Brain pericyte (primary cell): ENCODE data around the gene IQSEC1.

Experiments used
- DNase-seq: peaks from one replicate; pipeline ENCODE4 v3.0.0-alpha.2; 2012; ENCODE audit warnings: low read depth, low spot score

The IQSEC1 gene

GRCh38 chr3:13002398-13003124, 70.7 kb downstream of the IQSEC1 start:
- DNase-seq = no peak

DNA sequence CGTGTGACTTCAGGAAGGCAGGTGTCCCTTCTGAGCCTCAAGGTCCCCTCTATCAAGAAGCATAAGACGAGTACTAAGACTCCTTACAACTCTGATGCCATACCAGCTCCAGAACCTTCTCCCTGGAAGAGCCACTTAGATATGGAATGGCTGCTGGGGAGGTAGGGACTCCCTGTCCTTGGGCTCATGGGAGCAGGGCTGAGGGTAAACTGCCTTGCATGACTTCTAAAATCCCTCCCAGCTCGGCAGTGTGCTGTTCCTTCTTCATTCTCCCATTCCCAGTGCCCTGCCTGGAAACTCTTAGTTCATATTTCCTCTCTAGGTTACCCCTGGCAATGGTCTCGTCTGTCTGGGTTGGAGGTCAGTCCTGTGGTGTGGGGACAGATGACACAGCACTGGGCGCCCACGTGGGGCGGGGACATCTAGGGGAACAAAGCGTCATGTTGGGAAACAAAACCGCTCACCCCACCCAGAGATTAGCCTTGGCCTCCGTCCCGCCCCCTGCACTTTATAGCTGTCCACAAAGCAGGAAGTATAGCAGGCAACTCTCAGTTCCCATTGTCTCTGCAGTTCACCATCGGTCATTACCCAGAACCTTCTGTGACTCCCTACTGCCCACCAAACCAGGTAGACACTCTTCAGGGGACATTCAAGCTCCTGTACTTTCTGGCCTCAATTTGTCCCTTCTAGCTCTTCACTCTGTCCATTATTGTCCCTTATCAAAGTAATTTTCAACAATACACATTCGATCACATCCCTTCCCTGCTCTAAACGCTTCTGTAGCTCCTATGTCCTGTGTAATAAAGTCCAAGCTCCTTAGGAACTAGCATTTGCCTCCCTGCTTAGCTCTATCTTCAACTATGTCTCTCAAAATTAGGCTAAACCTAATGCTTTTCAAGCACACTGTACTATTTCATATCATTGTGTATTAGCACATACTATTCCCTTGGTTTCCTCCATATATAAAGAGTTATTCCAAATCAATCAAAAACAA, 73.8 kb downstream of the IQSEC1 start:
- no peak for DNase-seq

GRCh38 chr3:12998648-12999047, 74.6 kb downstream of the IQSEC1 start:
- no peak for DNase-seq

- no peak for DNase-seq
Measured at GRCh38 chr3:12997387-12997786, 75.8 kb downstream of the IQSEC1 start.

- DNase-seq = no peak
Measured at GRCh38 chr3:12996181-12996506, 77.1 kb downstream of the IQSEC1 start.

- no peak for DNase-seq
Measured at GRCh38 chr3:12995389-12996180, 77.6 kb downstream of the IQSEC1 start.

GRCh38 chr3:12994607-12995388, 78.4 kb downstream of the IQSEC1 start:
- DNase-seq = no peak

- DNase-seq = no peak
Measured at GRCh38 chr3:12994357-12994606, 78.9 kb downstream of the IQSEC1 start.

- no peak for DNase-seq
Measured at GRCh38 chr3:12993517-12994356, 79.5 kb downstream of the IQSEC1 start.

- DNase-seq = no peak
Measured at GRCh38 chr3:12992629-12993516, 80.4 kb downstream of the IQSEC1 start.

- DNase-seq = no peak
Measured at GRCh38 chr3:12991861-12992281, 81.4 kb downstream of the IQSEC1 start.

GRCh38 chr3:12991481-12991837, 81.8 kb downstream of the IQSEC1 start:
- no peak for DNase-seq

DNA sequence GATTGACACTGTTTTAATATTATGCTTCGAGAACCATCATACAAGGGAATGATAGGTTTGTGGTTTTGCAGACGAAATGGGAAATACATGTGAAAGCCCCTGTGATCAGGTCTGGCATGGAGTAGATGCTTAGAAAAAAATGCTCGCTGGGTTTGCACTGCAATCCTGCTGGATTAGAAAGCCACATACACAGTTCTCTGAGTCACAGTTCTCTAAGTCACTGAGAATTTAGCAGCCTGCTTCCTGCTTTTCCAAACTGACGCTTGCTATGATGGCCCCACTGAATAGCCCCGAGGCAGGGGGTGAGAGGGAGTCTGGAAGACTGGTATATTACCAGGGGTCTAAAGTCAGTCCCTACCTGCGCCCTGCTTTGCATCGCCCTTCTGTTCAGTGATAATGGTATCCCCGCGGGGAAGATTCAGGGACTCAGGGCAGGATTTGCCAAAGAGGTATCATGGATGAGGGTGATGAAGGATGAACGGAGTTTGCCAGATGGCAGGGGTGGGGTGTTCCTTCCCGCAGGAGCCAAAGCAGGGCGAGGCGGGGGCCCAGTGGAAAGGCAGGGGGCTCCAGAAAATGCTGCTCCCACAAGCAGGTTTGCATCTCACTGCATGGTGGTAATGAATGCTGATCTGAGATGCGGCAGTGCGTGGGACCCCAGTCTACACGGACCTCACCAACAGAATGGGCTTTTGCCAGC, 82.3 kb downstream of the IQSEC1 start:
- no peak for DNase-seq

- no peak for DNase-seq
Measured at GRCh38 chr3:12990306-12990705, 82.9 kb downstream of the IQSEC1 start.

GRCh38 chr3:12988728-12989454, 84.3 kb downstream of the IQSEC1 start:
- no peak for DNase-seq

DNA sequence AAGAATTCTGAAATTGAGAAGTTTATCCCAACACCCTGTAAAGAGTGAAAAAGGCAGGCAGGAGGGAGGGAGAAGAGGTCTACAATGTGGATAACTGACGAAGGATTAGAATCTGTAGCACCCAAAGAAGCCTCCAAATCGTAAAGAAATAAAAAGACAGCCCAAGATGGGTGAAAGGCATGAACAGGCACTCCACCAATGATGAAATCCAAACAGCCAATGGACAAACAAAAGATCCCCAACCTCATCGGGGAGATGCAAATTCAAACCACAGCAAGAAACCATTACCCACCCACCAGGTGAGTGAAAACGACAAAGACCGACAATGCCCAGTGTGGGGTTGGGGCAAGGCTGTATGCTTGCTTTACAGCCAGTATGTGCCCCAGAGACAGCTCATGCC, 85.6 kb downstream of the IQSEC1 start:
- DNase-seq = no peak

- no peak for DNase-seq
Measured at GRCh38 chr3:12986986-12987385, 86.2 kb downstream of the IQSEC1 start.

GRCh38 chr3:12986521-12986920, 86.7 kb downstream of the IQSEC1 start:
- DNase-seq = no peak
